Neural progenitor cell (in vitro differentiated cells): ENCODE measurements around the gene LBHD1. TPM values are rescaled to one million over a fixed set of nuclear protein-coding genes. Genes with fewer than 3 reads are reported as not detected.
A peak's percentile ranks its signal among the peaks of the same experiment; 100 is the strongest.
"Not testable (repeated sequence)": the region's sequence is repeated elsewhere in the genome, so short reads cannot be mapped to it uniquely, and the experiment has no call there.

Source experiments
- DNase-seq: peaks from one replicate; pipeline ENCODE4 v3.0.0-alpha.2; 2016; ENCODE audit warnings: low spot score
- H2AFZ ChIP-seq: fragments of 200-600 bp; sonication (generic); replicated peaks from 2 replicates; pipeline ENCODE4 v1.6.1; 2016; ENCODE audit warnings: antibody characterized with exemption
- H3F3A ChIP-seq: fragments of 200-600 bp; sonication (generic); 2 replicates; pipeline ENCODE4 v1.6.1; 2016; ENCODE audit warnings: antibody characterized with exemption, low read depth
- H3K27ac ChIP-seq: fragments of 200-600 bp; sonication (generic); 2 replicates; pipeline ENCODE4 v1.5.1; 2016; ENCODE audit warnings: mild to moderate bottlenecking
- H3K27me3 ChIP-seq: fragments of 200-600 bp; sonication (generic); 2 replicates; pipeline ENCODE4 v1.6.1; 2016; ENCODE audit warnings: mild to moderate bottlenecking, moderate library complexity
- H3K36me3 ChIP-seq: fragments of 200-600 bp; sonication (generic); 2 replicates; pipeline ENCODE4 v1.5.1; 2016
- H3K4me1 ChIP-seq: fragments of 200-600 bp; sonication (generic); 2 replicates; pipeline ENCODE4 v1.6.1; 2016; ENCODE audit warnings: mixed run types
- H3K4me2 ChIP-seq: fragments of 200-600 bp; sonication (generic); 2 replicates; pipeline ENCODE4 v1.6.1; 2016
- H3K4me3 ChIP-seq: fragments of 200-600 bp; sonication (generic); 2 replicates; pipeline ENCODE4 v1.5.1; 2016
- H3K79me2 ChIP-seq: fragments of 200-600 bp; sonication (generic); 2 replicates; pipeline ENCODE4 v1.6.1; 2016; ENCODE audit warnings: low read depth
- H3K9ac ChIP-seq: fragments of 200-600 bp; sonication (generic); 2 replicates; pipeline ENCODE4 v1.6.1; 2016
- H3K9me3 ChIP-seq: fragments of 200-600 bp; sonication (generic); 2 replicates; pipeline ENCODE4 v1.5.1; 2016; ENCODE audit warnings: low read depth
- H4K20me1 ChIP-seq: fragments of 200-600 bp; sonication (generic); 2 replicates; pipeline ENCODE4 v1.6.1; 2016; ENCODE audit warnings: low read depth
- H3K27ac Mint-ChIP-seq: 3 replicates; pipeline ENCODE4 v1.8.0; 2021; ENCODE audit warnings: mixed read lengths
- H3K27me3 Mint-ChIP-seq: 2 replicates; pipeline ENCODE4 v1.8.0; 2022; ENCODE audit warnings: low read depth, mild to moderate bottlenecking, inconsistent platforms, moderate library complexity, mixed read lengths; ENCODE audit not compliant: insufficient read depth
- H3K36me3 Mint-ChIP-seq: 3 replicates; pipeline ENCODE4 v1.8.0; 2021; ENCODE audit warnings: mixed read lengths
- H3K4me1 Mint-ChIP-seq: 3 replicates; pipeline ENCODE4 v1.8.0; 2021; ENCODE audit warnings: mixed read lengths
- H3K4me3 Mint-ChIP-seq: 3 replicates; pipeline ENCODE4 v1.8.0; 2021; ENCODE audit warnings: mild to moderate bottlenecking, moderate library complexity, mixed read lengths
- H3K9me3 Mint-ChIP-seq: 3 replicates; pipeline ENCODE4 v1.8.0; 2020; ENCODE audit warnings: mixed read lengths
- EZH2 ChIP-seq: fragments of 200-600 bp; sonication (generic); IDR thresholded peaks from 2 replicates; pipeline ENCODE4 v1.6.1; 2017; ENCODE audit warnings: antibody characterized with exemption, mild to moderate bottlenecking, moderate library complexity
- EZH2phosphoT487 ChIP-seq: fragments of 200-600 bp; sonication (generic); IDR thresholded peaks from 2 replicates; pipeline ENCODE4 v1.6.1; 2017; ENCODE audit warnings: antibody characterized with exemption
- total RNA-seq: library from RNA; depleted of rRNA; stranded (reverse); fragments of >200 nt; gene quantifications from 2 replicates; pipeline ENCODE4 v1.2.3, GENCODE V29; 2015; ENCODE audit warnings: low replicate concordance
- TF ChIP-seq, protein P1 (sequence below): fragments of 200-600 bp; sonication (generic); IDR thresholded peaks from 2 replicates; pipeline ENCODE4 v1.5.1; 2017; ENCODE audit warnings: antibody characterized with exemption, mild to moderate bottlenecking

Gene LBHD1
- total RNA-seq, 1 donor from 2014 or later = 4.0 TPM

- Mint-ChIP-seq H3K27ac (peak overlapping the region; percentile 31), H3K36me3 (peaks cover 25% of the 10 kb centered on the region), H3K9me3 (no peaks in the 10 kb centered on the region), H3K27me3 (no peaks in the 10 kb centered on the region), H3K4me1 (peaks cover 14% of the 10 kb centered on the region), H3K4me3 (no peak overlapping the region)
- TF ChIP-seq, protein P1, sequence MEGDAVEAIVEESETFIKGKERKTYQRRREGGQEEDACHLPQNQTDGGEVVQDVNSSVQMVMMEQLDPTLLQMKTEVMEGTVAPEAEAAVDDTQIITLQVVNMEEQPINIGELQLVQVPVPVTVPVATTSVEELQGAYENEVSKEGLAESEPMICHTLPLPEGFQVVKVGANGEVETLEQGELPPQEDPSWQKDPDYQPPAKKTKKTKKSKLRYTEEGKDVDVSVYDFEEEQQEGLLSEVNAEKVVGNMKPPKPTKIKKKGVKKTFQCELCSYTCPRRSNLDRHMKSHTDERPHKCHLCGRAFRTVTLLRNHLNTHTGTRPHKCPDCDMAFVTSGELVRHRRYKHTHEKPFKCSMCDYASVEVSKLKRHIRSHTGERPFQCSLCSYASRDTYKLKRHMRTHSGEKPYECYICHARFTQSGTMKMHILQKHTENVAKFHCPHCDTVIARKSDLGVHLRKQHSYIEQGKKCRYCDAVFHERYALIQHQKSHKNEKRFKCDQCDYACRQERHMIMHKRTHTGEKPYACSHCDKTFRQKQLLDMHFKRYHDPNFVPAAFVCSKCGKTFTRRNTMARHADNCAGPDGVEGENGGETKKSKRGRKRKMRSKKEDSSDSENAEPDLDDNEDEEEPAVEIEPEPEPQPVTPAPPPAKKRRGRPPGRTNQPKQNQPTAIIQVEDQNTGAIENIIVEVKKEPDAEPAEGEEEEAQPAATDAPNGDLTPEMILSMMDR = no peak
- TF ChIP-seq EZH2phosphoT487 (no peak), EZH2 (no peak)
- no peak for DNase-seq
- Histone ChIP-seq H3K9ac (no peak overlapping the region), H3K4me1 (peaks cover 14% of the 10 kb centered on the region), H2AFZ (no peak overlapping the region), H4K20me1 (no peaks in the 10 kb centered on the region), H3K36me3 (peaks cover 4% of the 10 kb centered on the region), H3K27ac (no peak overlapping the region), H3F3A (peaks cover 20% of the 10 kb centered on the region), H3K4me3 (no peak overlapping the region), H3K27me3 (no peaks in the 10 kb centered on the region), H3K79me2 (peaks cover 16% of the 10 kb centered on the region), H3K4me2 (no peak overlapping the region), H3K9me3 (no peaks in the 10 kb centered on the region)
These were observed 30.2 kb upstream of the LBHD1 start for GRCh38 chr11:62702246-62702645.

DNA sequence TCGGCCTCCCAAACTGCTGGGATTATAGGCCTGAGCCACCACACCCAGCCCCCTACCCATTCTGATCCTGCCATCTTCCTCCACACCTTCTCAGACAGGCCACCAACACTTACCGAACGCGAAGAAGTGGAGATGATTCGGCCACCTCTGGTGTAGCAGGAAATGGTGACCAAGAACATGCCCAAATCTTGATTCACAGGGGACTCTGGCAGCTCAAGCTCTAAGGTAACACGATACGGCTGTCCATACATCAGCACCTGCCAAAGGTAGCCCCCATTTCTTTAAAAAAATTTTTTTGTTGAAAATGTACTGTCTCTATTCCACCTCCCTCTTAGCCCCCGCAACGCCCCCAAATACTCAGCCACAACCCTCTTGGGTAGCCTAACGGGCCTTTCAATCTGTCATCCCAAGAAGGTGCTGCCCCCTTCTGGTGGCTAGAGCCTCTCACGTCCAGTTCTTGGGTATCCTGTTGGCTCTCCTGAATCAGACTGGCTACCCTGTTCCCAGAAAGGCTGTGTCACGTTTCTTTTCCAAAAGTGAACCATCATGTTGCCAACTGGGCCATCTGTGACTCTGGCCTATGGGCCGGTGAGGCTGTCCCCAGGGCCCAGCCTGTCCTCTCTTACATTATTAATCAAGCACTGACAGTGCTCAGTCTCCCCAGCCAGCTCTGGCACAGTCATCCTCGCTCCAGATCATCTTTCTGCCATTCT lies 22.5 kb upstream of the LBHD1 start:
- no peaks in the 10 kb centered on the region for H3K36me3 ChIP-seq
- no peak overlapping the region for H3K4me3 ChIP-seq
- H3K9me3 Mint-ChIP-seq = no peaks in the 10 kb centered on the region
- no peaks in the 10 kb centered on the region for H3K79me2 ChIP-seq
- no peak overlapping the region for H3K9ac ChIP-seq
- H3K27me3 Mint-ChIP-seq = peaks cover 2% of the 10 kb centered on the region
- H3K27ac ChIP-seq = no peak overlapping the region
- no peaks in the 10 kb centered on the region for H3K9me3 ChIP-seq
- H3K27me3 ChIP-seq = no peaks in the 10 kb centered on the region
- peak; percentile 91 for DNase-seq
- peak overlapping the region; percentile 65 for H3K27ac Mint-ChIP-seq
- peaks cover 18% of the 10 kb centered on the region for H3K36me3 Mint-ChIP-seq
- no peak overlapping the region for H3K4me2 ChIP-seq
- no peaks in the 10 kb centered on the region for H3K4me1 ChIP-seq
- H4K20me1 ChIP-seq = no peaks in the 10 kb centered on the region
- H3K4me3 Mint-ChIP-seq = peak overlapping the region; percentile 11
- peaks cover 5% of the 10 kb centered on the region for H3F3A ChIP-seq
- H3K4me1 Mint-ChIP-seq = peaks cover 4% of the 10 kb centered on the region
- no peak for TF ChIP-seq EZH2phosphoT487
- no peak for TF ChIP-seq EZH2
- TF ChIP-seq, protein P1 = peak; percentile 89
- H2AFZ ChIP-seq = no peak overlapping the region

GRCh38 chr11:62693624-62694023 lies 21.6 kb upstream of the LBHD1 start:
- not testable (repeated sequence) for H3K4me3 Mint-ChIP-seq, H3K4me1 ChIP-seq, H3K4me3 ChIP-seq, H3K27me3 Mint-ChIP-seq, DNase-seq, H3K27ac ChIP-seq, H3K4me2 ChIP-seq, H2AFZ ChIP-seq, H3K4me1 Mint-ChIP-seq, H3K9me3 Mint-ChIP-seq, H4K20me1 ChIP-seq, H3K27ac Mint-ChIP-seq, H3K9me3 ChIP-seq, H3F3A ChIP-seq, H3K79me2 ChIP-seq, H3K9ac ChIP-seq, H3K27me3 ChIP-seq, H3K36me3 ChIP-seq
- H3K36me3 Mint-ChIP-seq = peaks cover 17% of the 10 kb centered on the region

- Mint-ChIP-seq H3K36me3 (peaks cover 8% of the 10 kb centered on the region), H3K27me3 (peaks cover 2% of the 10 kb centered on the region), H3K4me3 (peak within 1 kb of the TSS; percentile 53), H3K4me1 (peaks cover 6% of the 10 kb centered on the region), H3K9me3 (no peaks in the 10 kb centered on the region), H3K27ac (no peak within 1 kb of the TSS)
- Histone ChIP-seq H4K20me1 (no peaks in the 10 kb centered on the region), H3K9me3 (no peaks in the 10 kb centered on the region), H3K36me3 (no peaks in the 10 kb centered on the region), H3K4me1 (no peaks in the 10 kb centered on the region), H3K4me2 (no peak within 1 kb of the TSS), H3K27me3 (no peaks in the 10 kb centered on the region), H3K79me2 (no peaks in the 10 kb centered on the region), H3F3A (peaks cover 7% of the 10 kb centered on the region), H3K27ac (peak within 1 kb of the TSS; percentile 13), H3K4me3 (no peak within 1 kb of the TSS), H2AFZ (no peak within 1 kb of the TSS), H3K9ac (no peak within 1 kb of the TSS)
- TF ChIP-seq, protein P1 = no peak
- TF ChIP-seq EZH2 (no peak), EZH2phosphoT487 (no peak)
- no peak for DNase-seq
These were observed 17.5 kb upstream of the LBHD1 start, which contains the start of gene LRRN4CL for GRCh38 chr11:62689421-62690183. Gene LRRN4CL, minus strand, starts transcription at chr11:62689530. Its CDS starts 1,022 bp downstream, at chr11:62688508.
